IPS-18a (cell line): ENCODE measurements around the gene ASPA.
A peak's percentile ranks its signal among the peaks of the same experiment; 100 is the strongest.
"Not testable (repeated sequence)": the region's sequence is repeated elsewhere in the genome, so short reads cannot be mapped to it uniquely, and the experiment has no call there.

Experiments
- H3K27ac ChIP-seq: one replicate; pipeline ENCODE4 v1.5.1; 2013; ENCODE audit warnings: low read length
- H3K27me3 ChIP-seq: one replicate; pipeline ENCODE4 v1.6.1; 2013; ENCODE audit warnings: mild to moderate bottlenecking, low read length; ENCODE audit not compliant: control insufficient read depth, insufficient read depth
- H3K36me3 ChIP-seq: one replicate; pipeline ENCODE4 v1.6.1; 2013; ENCODE audit warnings: low read depth, low read length; ENCODE audit not compliant: control insufficient read depth
- H3K4me1 ChIP-seq: one replicate; pipeline ENCODE4 v1.6.1; 2013; ENCODE audit warnings: low read depth, low read length; ENCODE audit not compliant: control insufficient read depth
- H3K4me3 ChIP-seq: one replicate; pipeline ENCODE4 v1.5.1; 2013; ENCODE audit warnings: low read length
- H3K9ac ChIP-seq: one replicate; pipeline ENCODE4 v1.6.1; 2013; ENCODE audit warnings: mild to moderate bottlenecking, low read length, moderate library complexity
- H3K9me3 ChIP-seq: one replicate; pipeline ENCODE4 v1.6.1; 2013; ENCODE audit warnings: low read depth, low read length; ENCODE audit not compliant: control insufficient read depth

Gene ASPA

DNA sequence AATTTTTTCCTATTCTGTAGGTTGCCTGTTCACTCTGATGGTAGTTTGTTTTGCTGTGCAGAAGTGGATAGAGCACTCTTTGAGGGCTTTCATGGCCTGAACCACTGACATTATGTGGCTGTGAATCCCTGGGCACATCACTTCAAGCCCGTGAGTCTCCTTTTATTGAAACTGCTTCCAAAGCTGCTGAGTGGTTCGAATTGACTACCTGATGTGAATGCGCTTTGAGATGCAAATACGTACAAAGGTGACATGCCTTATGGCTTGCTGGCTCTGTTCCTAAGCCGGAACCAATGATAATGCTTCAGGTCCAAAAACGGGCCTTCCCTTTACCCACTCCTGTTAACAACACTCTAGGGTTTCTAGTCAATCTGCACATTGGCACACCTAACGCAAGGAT lies 34.3 kb downstream of the ASPA start:
- H3K27ac ChIP-seq = no peak overlapping the region
- H3K9me3 ChIP-seq = no peaks in the 10 kb centered on the region
- peaks cover 31% of the 10 kb centered on the region for H3K4me1 ChIP-seq
- H3K4me3 ChIP-seq = no peak overlapping the region
- no peak overlapping the region for H3K9ac ChIP-seq
- H3K36me3 ChIP-seq = no peaks in the 10 kb centered on the region
- H3K27me3 ChIP-seq = peaks cover 24% of the 10 kb centered on the region

DNA sequence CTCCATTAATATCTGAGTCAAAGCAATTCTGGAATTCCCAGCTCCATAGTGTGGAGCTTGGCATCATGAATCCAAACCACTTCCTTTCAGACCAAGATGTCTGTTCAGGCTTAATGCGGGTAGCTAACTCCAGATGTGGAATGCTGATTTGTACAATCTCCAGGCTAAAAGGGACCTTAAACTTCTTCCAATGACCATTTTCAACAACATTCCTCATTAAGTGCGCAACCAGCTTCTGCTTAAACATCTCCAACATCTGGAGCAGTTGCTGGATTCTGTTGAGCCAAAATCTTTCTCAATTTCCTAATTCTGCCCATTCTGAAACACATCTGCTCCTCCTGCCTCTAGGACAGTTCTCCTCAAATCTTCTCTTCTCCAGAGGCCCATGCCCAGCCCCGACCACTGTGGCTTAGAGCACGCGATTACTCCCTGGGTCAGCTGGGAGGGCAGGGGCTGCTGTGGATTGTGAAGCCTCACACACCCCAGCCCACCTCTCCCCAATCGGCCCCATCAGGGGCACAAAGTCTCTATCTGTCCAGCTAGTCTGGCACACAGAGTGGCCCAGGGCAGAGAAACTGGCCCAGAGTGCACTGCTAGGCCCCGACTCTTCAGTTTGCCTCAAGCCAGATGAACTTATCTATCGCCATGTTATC lies 36.2 kb downstream of the ASPA start:
- Histone ChIP-seq H3K27ac (no peak overlapping the region), H3K9ac (no peak overlapping the region), H3K4me3 (no peak overlapping the region), H3K9me3 (no peaks in the 10 kb centered on the region), H3K4me1 (peaks cover 31% of the 10 kb centered on the region), H3K36me3 (no peaks in the 10 kb centered on the region), H3K27me3 (peaks cover 24% of the 10 kb centered on the region)

DNA sequence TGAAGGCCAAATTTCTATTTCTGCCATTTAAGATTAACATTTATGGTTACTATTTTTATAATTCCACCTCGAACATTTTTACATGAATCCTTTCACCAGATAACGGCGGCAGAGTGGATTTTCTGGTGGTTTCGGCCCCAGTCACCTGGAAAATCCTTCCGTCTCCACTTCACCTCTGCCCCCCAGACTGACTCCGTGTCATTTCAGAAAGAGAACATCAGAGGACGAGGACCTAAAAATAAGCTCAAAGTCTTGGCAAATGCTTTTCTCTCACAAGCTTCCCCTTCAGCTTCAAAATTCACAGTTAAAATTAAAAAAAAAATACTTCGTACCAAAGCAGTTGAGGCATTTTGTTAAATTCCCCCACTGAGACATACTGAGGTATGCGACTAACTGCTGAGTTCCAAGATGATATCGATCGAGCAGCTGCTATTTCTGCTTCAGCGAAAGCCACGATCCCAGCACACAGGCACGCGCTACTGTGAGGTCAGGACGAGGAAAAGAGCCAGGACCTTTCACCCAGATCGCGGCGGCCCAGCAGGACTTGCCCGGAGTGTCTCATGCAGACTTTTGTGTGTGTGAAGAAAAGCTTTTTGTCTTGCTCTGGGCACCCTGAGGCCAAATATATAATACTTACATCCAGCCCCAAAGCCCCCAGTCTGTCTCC lies 36.8 kb downstream of the ASPA start:
- Histone ChIP-seq H3K27ac (no peak overlapping the region), H3K4me3 (peak overlapping the region; percentile 31), H3K27me3 (peaks cover 24% of the 10 kb centered on the region), H3K9ac (no peak overlapping the region), H3K9me3 (no peaks in the 10 kb centered on the region), H3K4me1 (peaks cover 31% of the 10 kb centered on the region), H3K36me3 (no peaks in the 10 kb centered on the region)

DNA sequence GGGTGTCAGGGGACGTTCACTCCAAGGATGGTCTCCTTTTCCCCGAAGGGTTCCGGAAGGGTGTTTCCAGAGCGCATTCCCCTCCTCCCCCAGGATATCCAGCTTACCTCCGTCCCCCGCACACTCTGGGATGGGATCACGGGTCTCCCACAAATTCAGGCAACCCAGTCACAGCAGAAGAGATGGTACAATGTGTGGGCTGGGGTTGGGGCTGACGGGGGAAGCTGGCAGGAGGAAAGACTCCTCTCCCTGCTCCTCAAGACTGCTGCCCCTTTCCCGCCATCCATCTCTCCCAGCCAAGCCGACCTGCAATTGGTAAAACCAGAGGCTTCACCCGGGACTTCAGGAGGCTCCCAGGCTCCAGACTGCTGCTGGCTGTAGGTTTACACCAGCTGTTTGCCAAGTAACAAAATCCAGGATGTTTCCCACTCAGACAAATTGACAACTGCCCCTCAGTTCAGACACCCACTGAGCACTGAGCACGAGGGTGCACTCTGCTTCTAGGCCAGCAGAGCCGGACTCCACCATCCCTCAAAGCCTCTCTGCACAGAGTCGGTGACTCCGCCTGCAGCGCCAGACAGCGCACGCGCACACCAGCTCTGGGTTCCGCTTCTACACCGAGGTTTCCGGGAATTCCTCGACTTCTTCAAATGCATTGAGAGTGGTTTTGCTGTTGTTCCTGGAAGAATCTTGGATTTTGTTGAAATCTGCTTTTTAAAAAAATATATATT lies 37.7 kb downstream of the ASPA start:
- no peak overlapping the region for H3K9ac ChIP-seq
- H3K27ac ChIP-seq = no peak overlapping the region
- peaks cover 31% of the 10 kb centered on the region for H3K4me1 ChIP-seq

DNA sequence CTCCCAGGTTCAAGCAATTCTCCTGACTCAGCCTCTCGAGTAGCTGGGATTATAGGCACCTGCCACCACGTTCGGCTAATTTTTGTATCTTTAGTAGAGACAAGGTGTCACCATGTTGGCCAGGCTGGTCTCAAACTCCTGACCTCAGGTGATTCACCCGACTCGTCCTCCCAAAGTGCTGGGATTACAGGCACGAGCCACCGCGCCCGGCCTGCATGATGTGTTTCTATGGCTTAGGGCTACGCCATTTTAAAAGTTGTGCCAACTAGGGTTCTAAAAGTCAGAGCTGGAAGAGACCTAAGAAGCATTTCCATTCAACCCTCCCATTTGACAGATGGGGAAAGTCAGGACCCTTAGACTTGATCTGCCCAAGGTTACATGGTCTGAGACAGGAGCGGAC lies 38.4 kb downstream of the ASPA start:
- Histone ChIP-seq H3K27me3 (peaks cover 24% of the 10 kb centered on the region), H3K4me1 (peaks cover 31% of the 10 kb centered on the region)
- H3K36me3 ChIP-seq, H3K27ac ChIP-seq, H3K9me3 ChIP-seq, H3K9ac ChIP-seq, H3K4me3 ChIP-seq: not testable (repeated sequence)

More for the DNA sequence above, 37.7 kb downstream of the ASPA start:
- H3K27me3 ChIP-seq = peaks cover 24% of the 10 kb centered on the region
- H3K4me3 ChIP-seq = peak overlapping the region; percentile 31
- H3K36me3 ChIP-seq = no peaks in the 10 kb centered on the region
- no peaks in the 10 kb centered on the region for H3K9me3 ChIP-seq

DNA sequence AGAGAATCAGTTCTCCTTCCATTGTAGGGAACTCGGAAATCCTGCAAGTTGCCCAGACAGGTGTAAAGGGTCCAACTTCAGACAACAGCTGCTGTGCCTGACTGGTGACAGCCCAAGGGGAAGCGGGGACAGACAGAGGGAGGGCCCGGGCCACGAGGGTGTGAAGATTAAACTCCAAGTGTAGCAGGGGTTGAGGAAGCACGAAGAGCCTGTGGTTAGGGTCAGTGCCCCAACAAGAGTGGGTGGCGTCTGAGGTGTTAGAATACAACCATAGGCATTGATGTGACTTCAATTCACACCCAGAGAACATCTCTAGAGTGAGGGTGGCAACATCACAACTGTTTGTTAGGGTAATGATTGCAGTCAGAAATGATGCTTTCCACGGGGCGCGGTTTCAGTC lies 39.1 kb downstream of the ASPA start:
- Histone ChIP-seq H3K36me3 (no peaks in the 10 kb centered on the region), H3K9me3 (no peaks in the 10 kb centered on the region), H3K4me1 (peaks cover 31% of the 10 kb centered on the region), H3K27me3 (peaks cover 24% of the 10 kb centered on the region), H3K4me3 (no peak overlapping the region), H3K27ac (no peak overlapping the region), H3K9ac (no peak overlapping the region)

DNA sequence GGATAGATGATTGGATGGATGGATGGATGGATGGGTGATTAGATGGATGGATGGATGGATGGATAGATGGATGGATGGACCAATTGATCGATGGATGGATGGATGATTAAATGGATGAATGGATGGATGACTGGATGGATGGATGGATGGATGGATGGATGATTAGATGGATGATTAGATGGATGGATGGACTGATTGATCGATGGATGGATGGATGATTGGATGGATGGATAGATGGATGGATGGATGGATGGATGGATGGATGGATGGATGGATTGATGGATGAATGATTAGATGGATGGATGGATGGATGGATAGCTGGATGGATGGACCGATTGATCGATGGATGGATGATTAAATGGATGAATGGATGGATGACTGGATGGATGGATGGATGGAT lies 43.7 kb downstream of the ASPA start:
- H3K36me3 ChIP-seq, H3K27me3 ChIP-seq, H3K9me3 ChIP-seq, H3K27ac ChIP-seq, H3K9ac ChIP-seq, H3K4me3 ChIP-seq, H3K4me1 ChIP-seq: not testable (repeated sequence)

DNA sequence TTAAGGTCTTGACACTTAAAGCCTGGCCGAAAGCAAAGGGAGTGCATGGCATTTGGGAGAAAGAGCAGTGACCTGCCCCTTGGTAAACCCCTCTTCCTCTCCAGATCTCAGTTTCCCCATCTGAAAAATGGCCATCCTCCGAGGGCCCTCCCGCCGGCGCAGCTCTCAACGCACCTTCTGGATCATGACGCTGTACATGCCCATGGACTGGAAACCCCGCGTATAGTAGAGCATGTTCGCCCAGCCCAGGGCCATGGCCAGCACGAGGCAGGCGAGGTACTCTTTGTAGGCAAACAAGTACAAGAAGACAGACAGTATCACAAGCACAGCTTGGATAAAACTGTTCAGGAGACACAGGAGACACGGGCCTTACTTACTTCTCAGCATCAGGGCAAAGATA lies 48.2 kb downstream of the ASPA start:
- Histone ChIP-seq H3K4me1 (peaks cover 3% of the 10 kb centered on the region), H3K9ac (no peak overlapping the region), H3K4me3 (no peak overlapping the region), H3K27me3 (no peaks in the 10 kb centered on the region), H3K27ac (no peak overlapping the region), H3K9me3 (no peaks in the 10 kb centered on the region), H3K36me3 (no peaks in the 10 kb centered on the region)

DNA sequence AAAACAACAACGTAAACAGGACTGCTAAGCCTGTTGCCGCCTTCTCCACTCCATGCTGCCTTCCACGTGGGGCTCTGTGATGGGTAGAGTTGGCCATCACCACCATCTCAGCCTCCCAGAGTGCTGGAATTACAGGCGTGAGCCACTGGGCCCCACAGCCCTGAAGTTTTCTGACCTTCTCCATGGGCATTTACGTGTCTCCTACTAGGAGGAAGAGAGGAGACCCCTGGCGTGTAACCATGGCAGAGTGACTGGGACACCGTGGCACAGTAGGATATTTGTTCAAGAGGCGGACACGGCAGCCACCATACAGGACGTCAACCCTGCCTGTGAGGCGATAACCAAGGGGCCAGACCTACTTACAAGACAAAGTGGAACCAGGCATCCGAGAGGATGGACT lies 50.7 kb downstream of the ASPA start:
- no peak overlapping the region for H3K27ac ChIP-seq
- H3K36me3 ChIP-seq = no peaks in the 10 kb centered on the region
- no peak overlapping the region for H3K4me3 ChIP-seq
- peaks cover 7% of the 10 kb centered on the region for H3K4me1 ChIP-seq
- H3K27me3 ChIP-seq = no peaks in the 10 kb centered on the region
- H3K9ac ChIP-seq = no peak overlapping the region
- H3K9me3 ChIP-seq = no peaks in the 10 kb centered on the region

DNA sequence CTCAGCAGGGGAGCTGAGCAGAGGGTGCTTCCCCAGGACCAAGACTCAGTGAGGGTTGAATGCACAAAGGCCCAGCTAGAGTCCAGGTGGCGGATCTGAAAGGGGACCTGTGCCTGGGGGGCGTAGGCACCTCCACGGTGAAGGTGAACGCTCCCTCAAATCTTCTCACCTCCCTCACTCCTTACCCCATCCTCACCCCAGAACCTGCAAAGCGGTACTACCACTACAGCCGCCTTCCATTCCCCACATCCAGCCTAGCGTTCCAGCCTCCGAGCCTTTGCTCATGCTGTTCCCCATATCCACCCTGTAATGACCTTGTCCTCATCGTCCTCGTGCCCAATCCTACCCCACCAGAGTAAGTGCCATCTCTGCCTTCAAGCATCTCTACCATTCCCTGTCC lies 51.2 kb downstream of the ASPA start:
- Histone ChIP-seq H3K9me3 (no peaks in the 10 kb centered on the region), H3K4me1 (peaks cover 7% of the 10 kb centered on the region), H3K4me3 (no peak overlapping the region), H3K27ac (no peak overlapping the region), H3K9ac (no peak overlapping the region), H3K36me3 (no peaks in the 10 kb centered on the region), H3K27me3 (no peaks in the 10 kb centered on the region)

DNA sequence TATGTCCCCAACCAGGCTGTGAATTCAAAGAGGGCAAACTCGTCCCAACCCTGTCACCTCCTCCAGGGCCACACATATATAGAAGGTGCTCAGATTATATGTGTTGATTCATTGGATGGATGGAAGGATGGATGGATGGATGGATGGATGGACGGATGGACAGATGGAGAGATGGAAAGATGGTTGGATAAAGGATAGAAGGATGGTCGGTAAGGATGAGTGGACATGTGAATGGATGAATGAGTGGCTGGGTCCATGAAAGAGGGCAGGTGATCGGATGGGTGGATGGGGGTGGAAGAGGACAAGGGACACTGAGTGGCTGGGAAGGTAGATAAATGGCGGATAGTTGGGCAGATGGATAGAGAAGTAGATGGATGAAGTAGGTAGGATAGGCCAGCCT lies 51.7 kb downstream of the ASPA start:
- Histone ChIP-seq H3K27me3 (no peaks in the 10 kb centered on the region), H3K4me1 (peaks cover 7% of the 10 kb centered on the region), H3K27ac (no peak overlapping the region), H3K9me3 (no peaks in the 10 kb centered on the region), H3K9ac (no peak overlapping the region), H3K36me3 (no peaks in the 10 kb centered on the region), H3K4me3 (no peak overlapping the region)

DNA sequence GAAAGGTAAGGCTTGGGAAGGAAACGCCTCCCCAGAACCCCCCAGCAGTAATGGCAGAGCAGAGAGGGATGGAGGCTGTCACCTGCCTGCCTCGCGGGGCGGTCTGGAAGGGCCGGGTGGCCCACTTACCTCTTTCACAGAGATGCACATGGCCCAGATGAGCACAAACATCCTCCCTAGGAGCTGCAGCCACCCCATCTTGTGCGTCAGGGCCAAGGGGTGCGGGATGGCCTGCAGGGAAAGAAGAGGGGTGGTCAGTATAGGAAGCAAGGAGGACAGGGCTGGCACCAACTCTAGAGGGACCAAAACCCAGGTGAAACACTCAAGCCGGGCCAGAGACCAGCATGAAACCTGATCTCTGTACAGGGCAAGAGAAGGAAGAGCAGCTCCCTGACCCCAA lies 52.1 kb downstream of the ASPA start:
- no peak overlapping the region for H3K4me3 ChIP-seq
- H3K4me1 ChIP-seq = peaks cover 7% of the 10 kb centered on the region
- no peaks in the 10 kb centered on the region for H3K36me3 ChIP-seq
- H3K27ac ChIP-seq = no peak overlapping the region
- no peaks in the 10 kb centered on the region for H3K27me3 ChIP-seq
- H3K9me3 ChIP-seq = no peaks in the 10 kb centered on the region
- no peak overlapping the region for H3K9ac ChIP-seq
